Breast epithelium (tissue), 3 donors: ENCODE data around the gene MITF.

Experiments used
- POLR2A ChIP-seq: fragments of 450-650 bp; IDR thresholded peaks from one replicate; pipeline ENCODE4 v1.6.1; 2016; ENCODE audit warnings: antibody characterized with exemption, mild to moderate bottlenecking, moderate library complexity
- POLR2AphosphoS5 ChIP-seq, 3 donors: sonication (generic); formaldehyde crosslinking; IDR thresholded peaks; one replicate each; pipeline ENCODE4 v1.6.1; 2017; ENCODE audit warnings: antibody characterized with exemption in 3 of 3
- TF ChIP-seq, protein P1 (sequence below), 3 donors: fragments of 450-650 bp; IDR thresholded peaks; one replicate each; pipeline ENCODE4 v1.5.1; 2016 to 2017; ENCODE audit warnings: antibody characterized with exemption in 3 of 3, mild to moderate bottlenecking in 3 of 3, moderate library complexity in 3 of 3

GRCh38 chr3:69828817-69829216 is 89.6 kb downstream of the MITF start:
- TF ChIP-seq POLR2A = no peak
- TF ChIP-seq, protein P1, sequence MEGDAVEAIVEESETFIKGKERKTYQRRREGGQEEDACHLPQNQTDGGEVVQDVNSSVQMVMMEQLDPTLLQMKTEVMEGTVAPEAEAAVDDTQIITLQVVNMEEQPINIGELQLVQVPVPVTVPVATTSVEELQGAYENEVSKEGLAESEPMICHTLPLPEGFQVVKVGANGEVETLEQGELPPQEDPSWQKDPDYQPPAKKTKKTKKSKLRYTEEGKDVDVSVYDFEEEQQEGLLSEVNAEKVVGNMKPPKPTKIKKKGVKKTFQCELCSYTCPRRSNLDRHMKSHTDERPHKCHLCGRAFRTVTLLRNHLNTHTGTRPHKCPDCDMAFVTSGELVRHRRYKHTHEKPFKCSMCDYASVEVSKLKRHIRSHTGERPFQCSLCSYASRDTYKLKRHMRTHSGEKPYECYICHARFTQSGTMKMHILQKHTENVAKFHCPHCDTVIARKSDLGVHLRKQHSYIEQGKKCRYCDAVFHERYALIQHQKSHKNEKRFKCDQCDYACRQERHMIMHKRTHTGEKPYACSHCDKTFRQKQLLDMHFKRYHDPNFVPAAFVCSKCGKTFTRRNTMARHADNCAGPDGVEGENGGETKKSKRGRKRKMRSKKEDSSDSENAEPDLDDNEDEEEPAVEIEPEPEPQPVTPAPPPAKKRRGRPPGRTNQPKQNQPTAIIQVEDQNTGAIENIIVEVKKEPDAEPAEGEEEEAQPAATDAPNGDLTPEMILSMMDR (IDR thresholded peaks at IDR 0.05) = no peak
- TF ChIP-seq POLR2AphosphoS5 (IDR thresholded peaks at IDR 0.05) = no peak
